Kidney epithelial cell (primary cell): ENCODE measurements around the gene ACTR1B. TPM values are rescaled to one million over a fixed set of nuclear protein-coding genes. Genes with fewer than 3 reads are reported as not detected.

ENCODE experiments used
- DNase-seq: peaks from one replicate; pipeline ENCODE4 v3.0.0-alpha.2; 2010; ENCODE audit warnings: low read depth
- H3K27me3 ChIP-seq: 2 replicates; pipeline ENCODE4 v1.6.0; 2011; ENCODE audit warnings: low read length; ENCODE audit not compliant: control insufficient read depth, insufficient read depth
- H3K36me3 ChIP-seq: 2 replicates; pipeline ENCODE4 v1.5.1; 2011; ENCODE audit warnings: low read length; ENCODE audit not compliant: control insufficient read depth, insufficient read depth
- H3K4me3 ChIP-seq: 2 replicates; pipeline ENCODE4 v1.5.1; 2011; ENCODE audit warnings: low read depth, mild to moderate bottlenecking, control low read depth, low read length
- CTCF ChIP-seq: IDR thresholded peaks from 2 replicates; pipeline ENCODE4 v1.5.1; 2011; ENCODE audit warnings: mild to moderate bottlenecking, moderate library complexity, low read length, control low read depth, inconsistent platforms; ENCODE audit not compliant: insufficient read depth, poor library complexity, severe bottlenecking
- total RNA-seq: library from RNA; depleted of rRNA; stranded (reverse); fragments of >200 nt; gene quantifications from 2 replicates; pipeline ENCODE4 v1.2.3, GENCODE V29; 2015

The ACTR1B gene
- total RNA-seq, 1 donor from 2014 or later = 50.3 TPM

- peak overlapping the region; percentile 69 for H3K4me3 ChIP-seq
- H3K27me3 ChIP-seq = no peaks in the 10 kb centered on the region
- no peaks in the 10 kb centered on the region for H3K36me3 ChIP-seq
- TF ChIP-seq CTCF = no peak
- no peak for DNase-seq
These were observed 250 bp downstream of the ACTR1B start for GRCh38 chr2:97663626-97663961.

- Histone ChIP-seq H3K36me3 (peaks cover 1% of the 10 kb centered on the region), H3K27me3 (no peaks in the 10 kb centered on the region), H3K4me3 (peak overlapping the region; percentile 69)
- DNase-seq = peak; percentile 53
- no peak for TF ChIP-seq CTCF
These were observed 784 bp downstream of the ACTR1B start for GRCh38 chr2:97662895-97663625.

- H3K36me3 ChIP-seq = peaks cover 2% of the 10 kb centered on the region
- no peak for TF ChIP-seq CTCF
- DNase-seq = no peak
- H3K27me3 ChIP-seq = no peaks in the 10 kb centered on the region
- peak overlapping the region; percentile 69 for H3K4me3 ChIP-seq
These were observed 1.4 kb downstream of the ACTR1B start for GRCh38 chr2:97662386-97662894.

- no peaks in the 10 kb centered on the region for H3K27me3 ChIP-seq
- DNase-seq = no peak
- peak overlapping the region; percentile 69 for H3K4me3 ChIP-seq
- TF ChIP-seq CTCF = no peak
- H3K36me3 ChIP-seq = peaks cover 3% of the 10 kb centered on the region
These were observed 1.9 kb downstream of the ACTR1B start for GRCh38 chr2:97661927-97662326.

GRCh38 chr2:97660775-97661389 lies 3.0 kb downstream of the ACTR1B start:
- peaks cover 4% of the 10 kb centered on the region for H3K36me3 ChIP-seq
- H3K4me3 ChIP-seq = no peak overlapping the region
- no peak for DNase-seq

More at GRCh38 chr2:97660775-97661389, 3.0 kb downstream of the ACTR1B start:
- no peaks in the 10 kb centered on the region for H3K27me3 ChIP-seq
- TF ChIP-seq CTCF = no peak
